ENCODE measurements around the gene PAEP.

- no peak for TF ChIP-seq POLR2AphosphoS5 (IDR thresholded peaks at IDR 0.05)
- TF ChIP-seq, protein P1, sequence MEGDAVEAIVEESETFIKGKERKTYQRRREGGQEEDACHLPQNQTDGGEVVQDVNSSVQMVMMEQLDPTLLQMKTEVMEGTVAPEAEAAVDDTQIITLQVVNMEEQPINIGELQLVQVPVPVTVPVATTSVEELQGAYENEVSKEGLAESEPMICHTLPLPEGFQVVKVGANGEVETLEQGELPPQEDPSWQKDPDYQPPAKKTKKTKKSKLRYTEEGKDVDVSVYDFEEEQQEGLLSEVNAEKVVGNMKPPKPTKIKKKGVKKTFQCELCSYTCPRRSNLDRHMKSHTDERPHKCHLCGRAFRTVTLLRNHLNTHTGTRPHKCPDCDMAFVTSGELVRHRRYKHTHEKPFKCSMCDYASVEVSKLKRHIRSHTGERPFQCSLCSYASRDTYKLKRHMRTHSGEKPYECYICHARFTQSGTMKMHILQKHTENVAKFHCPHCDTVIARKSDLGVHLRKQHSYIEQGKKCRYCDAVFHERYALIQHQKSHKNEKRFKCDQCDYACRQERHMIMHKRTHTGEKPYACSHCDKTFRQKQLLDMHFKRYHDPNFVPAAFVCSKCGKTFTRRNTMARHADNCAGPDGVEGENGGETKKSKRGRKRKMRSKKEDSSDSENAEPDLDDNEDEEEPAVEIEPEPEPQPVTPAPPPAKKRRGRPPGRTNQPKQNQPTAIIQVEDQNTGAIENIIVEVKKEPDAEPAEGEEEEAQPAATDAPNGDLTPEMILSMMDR (IDR thresholded peaks at IDR 0.05) = no peak
- TF ChIP-seq POLR2A (IDR thresholded peaks at IDR 0.05) = no peak
- no peak for TF ChIP-seq EP300 (IDR thresholded peaks at IDR 0.05; ENCODE audit: low read depth)
Observed at GRCh38 chr9:135544981-135545635, 16.4 kb upstream of the PAEP start.
